ENCODE measurements around the gene PRDM16. TPM values are rescaled to one million over a fixed set of nuclear protein-coding genes. Genes with fewer than 3 reads are reported as not detected.
"Not testable (repeated sequence)": the region's sequence is repeated elsewhere in the genome, so short reads cannot be mapped to it uniquely, and the experiment has no call there.

Gene PRDM16
- polyA plus RNA-seq, 1 of the 3 experiments (the other 2 are of a cell fraction): not detected

DNA sequence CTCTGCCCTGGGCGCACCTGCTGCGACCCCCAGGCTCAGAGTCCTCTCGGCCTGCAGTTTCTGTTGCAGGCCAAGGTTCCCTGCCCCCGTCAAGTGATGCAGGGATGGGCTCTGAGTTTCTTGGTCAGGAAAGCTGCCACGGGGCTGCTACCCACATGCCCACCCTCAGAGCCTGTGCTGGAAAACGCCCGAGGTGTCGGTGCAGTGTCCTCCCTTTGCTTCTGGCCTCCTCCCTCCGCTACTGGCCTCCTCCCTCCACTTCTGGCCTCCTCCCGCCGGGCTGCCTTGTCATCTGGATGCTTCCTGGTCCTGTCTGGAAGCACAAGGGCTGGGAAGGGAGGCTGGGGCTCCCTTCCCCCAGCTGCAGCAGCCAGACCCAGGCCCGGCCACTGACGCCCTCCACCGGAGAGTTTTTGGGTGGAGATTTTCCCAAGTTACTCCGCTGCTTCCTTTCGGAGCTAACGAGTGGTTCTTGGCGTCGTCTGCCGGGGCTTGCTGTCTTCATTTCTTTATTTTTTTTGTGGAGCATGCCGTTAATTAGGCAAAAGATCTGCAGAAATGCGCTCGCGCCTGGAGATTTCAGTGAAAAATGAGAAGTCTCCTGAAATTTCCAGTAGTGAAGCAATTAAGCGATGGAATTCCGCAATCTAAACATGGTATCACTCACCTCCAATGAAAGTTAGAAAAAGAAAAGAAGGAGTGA is 17.4 kb downstream of the PRDM16 start:
- Histone ChIP-seq H3K27me3 (ENCODE audit: insufficient read depth) (no peaks in the 10 kb centered on the region), H4K20me1 (ENCODE audit: insufficient read depth) (no peaks in the 10 kb centered on the region)

DNA sequence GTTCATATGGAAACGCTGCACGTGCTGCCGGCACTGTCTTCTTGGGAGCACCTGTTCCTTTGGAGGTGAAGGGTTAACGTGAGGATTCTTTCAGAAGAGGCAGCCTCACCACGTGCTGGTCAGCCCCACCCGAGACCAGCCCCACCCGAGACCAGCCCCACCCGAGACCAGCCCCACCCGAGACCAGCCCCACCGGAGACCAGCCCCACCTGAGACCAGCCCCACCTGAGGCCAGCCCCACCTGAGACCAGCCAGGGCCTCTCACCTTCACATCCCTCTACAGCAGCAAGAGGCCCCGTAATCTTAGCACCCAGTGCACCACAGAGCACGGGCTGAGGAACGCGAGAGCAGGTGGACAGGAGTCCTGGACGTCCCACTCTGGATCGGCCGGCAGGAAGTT is 18.0 kb downstream of the PRDM16 start:
- no peak overlapping the region for H3K4me3 ChIP-seq (ENCODE audit: low read depth in 2 of 2, low read length in 1 of 2)
- H3K27me3 ChIP-seq (ENCODE audit: insufficient read depth): no peaks in the 10 kb centered on the region
- H3K79me2 ChIP-seq (ENCODE audit: insufficient read depth): no peaks in the 10 kb centered on the region
- no peak overlapping the region for H3K27ac ChIP-seq (ENCODE audit: low read depth in 2 of 2, low read length in 1 of 2)
- no peaks in the 10 kb centered on the region for H3K9me3 ChIP-seq
- no peaks in the 10 kb centered on the region for H3F3A ChIP-seq (replicated peaks; ENCODE audit: insufficient read depth)
- no peaks in the 10 kb centered on the region for H3K36me3 ChIP-seq (replicated peaks in 1 of 2; ENCODE audit: control insufficient read depth in 1 of 2, insufficient read depth in 2 of 2, low read length in 1 of 2)
- H3K9ac ChIP-seq: no peak overlapping the region
- H3K9me2 ChIP-seq: no peaks in the 10 kb centered on the region
- H3K4me2 ChIP-seq: no peak overlapping the region
- ChIA-PET POLR2A (no interaction called here), CTCF (no interaction called here)
- no peaks in the 10 kb centered on the region for H3K4me1 ChIP-seq (ENCODE audit: control insufficient read depth in 1 of 2, insufficient read depth in 2 of 2, low read depth in 1 of 2, low read length in 1 of 2)
- DNase-seq: no peak
- TF ChIP-seq FOSL2 (IDR thresholded peaks at IDR 0.05; ENCODE audit: borderline replicate concordance, low read depth) (no peak), MEF2A (IDR thresholded peaks at IDR 0.05; ENCODE audit: borderline replicate concordance, low read depth) (no peak)
- H4K20me1 ChIP-seq (ENCODE audit: insufficient read depth): no peaks in the 10 kb centered on the region
- H2AFZ ChIP-seq (ENCODE audit: low read depth): no peak overlapping the region
- 46% methylated on average over 10 of the region's 17 CpGs for WGBS (ENCODE audit: low lambda C conversion rate)

More for the DNA sequence above, 17.4 kb downstream of the PRDM16 start:
- Histone ChIP-seq H3K79me2 (ENCODE audit: insufficient read depth) (no peaks in the 10 kb centered on the region), H3K9me3 (no peaks in the 10 kb centered on the region), H3K27ac (ENCODE audit: low read depth in 2 of 2, low read length in 1 of 2) (no peak overlapping the region), H2AFZ (ENCODE audit: low read depth) (no peak overlapping the region), H3K4me3 (ENCODE audit: low read depth in 2 of 2, low read length in 1 of 2) (no peak overlapping the region), H3F3A (replicated peaks; ENCODE audit: insufficient read depth) (no peaks in the 10 kb centered on the region), H3K36me3 (replicated peaks in 1 of 2; ENCODE audit: control insufficient read depth in 1 of 2, insufficient read depth in 2 of 2, low read length in 1 of 2) (no peaks in the 10 kb centered on the region), H3K4me2 (no peak overlapping the region), H3K9ac (no peak overlapping the region), H3K9me2 (no peaks in the 10 kb centered on the region), H3K4me1 (ENCODE audit: control insufficient read depth in 1 of 2, insufficient read depth in 2 of 2, low read depth in 1 of 2, low read length in 1 of 2) (no peaks in the 10 kb centered on the region)
- TF ChIP-seq YY1 (IDR thresholded peaks at IDR 0.05; ENCODE audit: low read depth) (no peak), EP300 (IDR thresholded peaks at IDR 0.05; ENCODE audit: borderline replicate concordance in 1 of 2, low read depth in 1 of 2, low read length in 1 of 2) (no peak)
- 49% methylated on average over 22 of the region's 26 CpGs for WGBS (ENCODE audit: low lambda C conversion rate)
- DNase-seq: no peak
- CTCF ChIA-PET: no interaction called here
- POLR2A ChIA-PET: no interaction called here

DNA sequence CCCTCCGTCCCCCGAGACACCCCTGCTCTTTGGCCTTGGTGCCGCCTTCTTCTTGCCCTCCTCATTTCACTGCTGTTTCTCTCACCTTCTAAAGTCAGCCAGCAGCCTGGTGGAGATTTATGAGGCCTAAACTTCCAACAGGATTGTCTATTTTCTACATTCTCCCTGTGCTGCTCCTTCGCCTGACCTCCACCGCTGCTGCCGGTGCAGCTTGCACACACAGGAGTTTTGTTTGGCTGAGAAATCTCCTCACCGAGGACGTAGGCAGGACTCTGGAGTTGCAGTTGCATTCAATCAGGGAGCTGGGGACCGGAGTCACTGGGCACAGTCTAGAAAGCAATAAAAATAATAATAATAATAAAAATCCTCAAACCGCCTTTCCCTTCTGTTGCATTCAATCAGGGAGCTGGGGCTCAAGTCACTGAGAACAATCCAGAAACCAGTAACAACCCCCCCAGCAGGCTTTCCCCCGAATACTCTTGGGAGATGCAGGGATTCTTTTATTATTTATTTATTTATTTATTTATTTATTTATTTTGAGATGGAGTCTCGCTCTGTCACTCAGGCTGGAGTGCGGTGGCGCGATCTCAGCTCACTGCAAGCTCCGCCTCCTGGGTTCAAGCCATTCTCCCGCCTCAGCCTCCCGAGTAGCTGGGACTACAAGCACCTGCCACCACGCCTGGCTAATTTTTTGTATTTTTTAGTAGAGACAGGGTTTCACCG is 19.1 kb downstream of the PRDM16 start:
- H3K9me2 ChIP-seq; H4K20me1 ChIP-seq (ENCODE audit: insufficient read depth); DNase-seq; H3K9ac ChIP-seq; H3K27ac ChIP-seq (ENCODE audit: low read depth in 2 of 2, low read length in 1 of 2); H3K4me2 ChIP-seq; CTCF ChIA-PET; H3K4me1 ChIP-seq (ENCODE audit: control insufficient read depth in 1 of 2, insufficient read depth in 2 of 2, low read depth in 1 of 2, low read length in 1 of 2); H3K4me3 ChIP-seq (ENCODE audit: low read depth in 2 of 2, low read length in 1 of 2); H2AFZ ChIP-seq (ENCODE audit: low read depth); H3K79me2 ChIP-seq (ENCODE audit: insufficient read depth); H3F3A ChIP-seq (replicated peaks; ENCODE audit: insufficient read depth); POLR2A ChIA-PET; H3K9me3 ChIP-seq; H3K36me3 ChIP-seq (replicated peaks in 1 of 2; ENCODE audit: control insufficient read depth in 1 of 2, insufficient read depth in 2 of 2, low read length in 1 of 2); H3K27me3 ChIP-seq (ENCODE audit: insufficient read depth): not testable (repeated sequence)
- WGBS (ENCODE audit: low lambda C conversion rate): 56% methylated on average over 20 of the region's 20 CpGs

DNA sequence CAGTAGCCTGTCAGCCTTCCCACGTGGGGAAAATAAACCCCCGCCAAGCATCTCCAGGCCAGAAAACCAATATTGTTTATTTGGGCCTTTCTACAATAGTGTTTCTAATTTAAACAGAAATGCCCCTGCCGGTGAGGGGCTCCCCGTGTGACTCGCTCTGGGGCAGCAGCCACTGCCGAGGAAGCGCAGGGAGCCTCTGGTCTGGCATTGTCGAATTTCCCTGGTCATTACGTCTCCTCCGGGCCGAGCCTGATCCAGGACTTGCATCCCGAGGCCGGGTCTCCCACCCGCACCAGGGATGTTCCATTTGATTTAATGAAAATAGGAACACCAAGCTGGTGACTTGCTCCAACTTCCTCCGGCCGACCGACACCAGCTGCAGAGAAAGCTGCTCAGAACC is 20.5 kb downstream of the PRDM16 start:
- no peaks in the 10 kb centered on the region for H3F3A ChIP-seq (replicated peaks; ENCODE audit: insufficient read depth)
- 54% methylated on average over 17 of the region's 17 CpGs for whole genome bisulfite sequencing (ENCODE audit: low lambda C conversion rate)
- CTCF ChIA-PET: no interaction called here
- no peak overlapping the region for H3K4me3 ChIP-seq (ENCODE audit: low read depth in 2 of 2, low read length in 1 of 2)
- no peaks in the 10 kb centered on the region for H3K4me1 ChIP-seq (ENCODE audit: control insufficient read depth in 1 of 2, insufficient read depth in 2 of 2, low read depth in 1 of 2, low read length in 1 of 2)
- no peaks in the 10 kb centered on the region for H3K27me3 ChIP-seq (ENCODE audit: insufficient read depth)
- no peaks in the 10 kb centered on the region for H3K36me3 ChIP-seq (replicated peaks in 1 of 2; ENCODE audit: control insufficient read depth in 1 of 2, insufficient read depth in 2 of 2, low read length in 1 of 2)
- H2AFZ ChIP-seq (ENCODE audit: low read depth): no peak overlapping the region
- H3K79me2 ChIP-seq (ENCODE audit: insufficient read depth): no peaks in the 10 kb centered on the region
- POLR2A ChIA-PET: no interaction called here
- H3K9ac ChIP-seq: no peak overlapping the region
- DNase-seq: no peak
- no peaks in the 10 kb centered on the region for H3K9me2 ChIP-seq
- H3K9me3 ChIP-seq: no peaks in the 10 kb centered on the region
- H3K4me2 ChIP-seq: no peak overlapping the region
- no peak overlapping the region for H3K27ac ChIP-seq (ENCODE audit: low read depth in 2 of 2, low read length in 1 of 2)
- no peaks in the 10 kb centered on the region for H4K20me1 ChIP-seq (ENCODE audit: insufficient read depth)
- TF ChIP-seq YY1 (IDR thresholded peaks at IDR 0.05; ENCODE audit: low read depth) (no peak), FOSL2 (IDR thresholded peaks at IDR 0.05; ENCODE audit: borderline replicate concordance, low read depth) (no peak), POLR2AphosphoS5 (IDR thresholded peaks at IDR 0.05; ENCODE audit: low read depth, low read length) (no peak), FOXM1 (IDR thresholded peaks at IDR 0.05; ENCODE audit: low read depth) (no peak), SIN3A (IDR thresholded peaks at IDR 0.05; ENCODE audit: borderline replicate concordance, low read depth, low read length) (no peak), RXRA (IDR thresholded peaks at IDR 0.05; ENCODE audit: borderline replicate concordance, low read depth) (no peak), GATA2 (CRISPR knock-in tag; IDR thresholded peaks at IDR 0.05) (no peak), SMC3 (IDR thresholded peaks at IDR 0.05; ENCODE audit: low read depth, low read length) (no peak), NRF1 (IDR thresholded peaks at IDR 0.05; ENCODE audit: low read depth, low read length) (no peak), RAD21 (IDR thresholded peaks at IDR 0.05; ENCODE audit: low read length) (no peak), TAF1 (IDR thresholded peaks at IDR 0.05; ENCODE audit: borderline replicate concordance, low read depth, low read length) (no peak)
- TF ChIP-seq, protein P1, sequence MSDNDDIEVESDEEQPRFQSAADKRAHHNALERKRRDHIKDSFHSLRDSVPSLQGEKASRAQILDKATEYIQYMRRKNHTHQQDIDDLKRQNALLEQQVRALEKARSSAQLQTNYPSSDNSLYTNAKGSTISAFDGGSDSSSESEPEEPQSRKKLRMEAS (IDR thresholded peaks at IDR 0.05; ENCODE audit: low read depth): no peak
- TF ChIP-seq, protein P2, sequence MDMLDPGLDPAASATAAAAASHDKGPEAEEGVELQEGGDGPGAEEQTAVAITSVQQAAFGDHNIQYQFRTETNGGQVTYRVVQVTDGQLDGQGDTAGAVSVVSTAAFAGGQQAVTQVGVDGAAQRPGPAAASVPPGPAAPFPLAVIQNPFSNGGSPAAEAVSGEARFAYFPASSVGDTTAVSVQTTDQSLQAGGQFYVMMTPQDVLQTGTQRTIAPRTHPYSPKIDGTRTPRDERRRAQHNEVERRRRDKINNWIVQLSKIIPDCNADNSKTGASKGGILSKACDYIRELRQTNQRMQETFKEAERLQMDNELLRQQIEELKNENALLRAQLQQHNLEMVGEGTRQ (IDR thresholded peaks at IDR 0.05; ENCODE audit: borderline replicate concordance, low read depth, low read length): no peak

Measured in SK-N-SH (cell line).